Right ventricle myocardium inferior (tissue), 1 donor: Measurements from ENCODE around the gene EDN1. TPM values are rescaled to one million over a fixed set of nuclear protein-coding genes. Genes with fewer than 3 reads are reported as not detected.

ENCODE experiments used
- ATAC-seq: fragments of 200-7000 bp; cut with Tn5 transposase; one replicate; pipeline ENCODE4 v1.9.1; 2020; ENCODE audit warnings: mild to moderate bottlenecking, moderate library complexity
- DNase-seq: peaks from one replicate; pipeline ENCODE4 v3.0.0; 2021; ENCODE audit errors: missing footprints
- intact Hi-C: fragments of 100-400 bp; cut with DNase I; formaldehyde crosslinking; loops from one replicate; pipeline ENCODE4 v1.11.0; 2022
- total RNA-seq: library from RNA; stranded (reverse); fragmentation: NEBNext Ultra II Directional; extraction: Animal tissue kit (Norgen Biotek cat#: 25700); gene quantifications from one replicate; pipeline ENCODE4 v1.2.1, GENCODE V29; 2021
- donor health status: DM: no; HTN: yes; CAD: no; lungs with severe emphysema.

EDN1 gene
- total RNA-seq, 1 donor from 2014 or later: 2.9 TPM

DNA sequence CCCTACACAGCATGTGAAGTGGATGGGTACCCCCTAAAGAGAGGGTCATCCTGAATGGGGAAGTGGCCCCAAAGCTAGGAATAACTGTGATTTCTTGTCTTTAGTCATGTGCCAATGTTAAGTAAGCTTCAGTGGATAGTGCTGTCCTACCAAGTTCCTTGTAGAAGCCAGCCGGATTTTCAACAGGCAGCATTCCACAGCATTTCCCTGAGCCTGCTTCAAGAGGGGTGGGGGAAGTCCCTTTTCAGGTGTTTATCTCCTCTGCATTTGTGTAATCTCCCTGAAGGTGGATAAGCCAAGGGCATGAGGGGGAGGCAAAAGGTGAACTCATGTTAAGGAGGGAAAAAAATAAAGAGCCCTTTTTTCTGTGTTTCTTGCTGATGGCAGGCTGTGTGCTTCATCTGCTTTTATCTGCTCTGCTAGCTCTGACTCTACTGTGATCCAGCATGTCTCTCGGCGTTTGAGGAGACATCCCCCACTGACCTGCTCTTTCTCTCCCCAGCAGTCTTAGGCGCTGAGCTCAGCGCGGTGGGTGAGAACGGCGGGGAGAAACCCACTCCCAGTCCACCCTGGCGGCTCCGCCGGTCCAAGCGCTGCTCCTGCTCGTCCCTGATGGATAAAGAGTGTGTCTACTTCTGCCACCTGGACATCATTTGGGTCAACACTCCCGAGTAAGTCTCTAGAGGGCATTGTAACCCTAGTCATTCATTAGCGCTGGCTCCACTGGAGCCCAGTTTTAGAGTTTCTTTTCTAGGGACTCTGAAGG, 1.9 kb downstream of the EDN1 start:
- intact Hi-C loops: loop anchor here (1.0 kb wide), 1 partner anchor 314 kb away; no protein-coding TSS in a partner anchor
- DNase-seq (no peak), ATAC-seq (no peak)

DNA sequence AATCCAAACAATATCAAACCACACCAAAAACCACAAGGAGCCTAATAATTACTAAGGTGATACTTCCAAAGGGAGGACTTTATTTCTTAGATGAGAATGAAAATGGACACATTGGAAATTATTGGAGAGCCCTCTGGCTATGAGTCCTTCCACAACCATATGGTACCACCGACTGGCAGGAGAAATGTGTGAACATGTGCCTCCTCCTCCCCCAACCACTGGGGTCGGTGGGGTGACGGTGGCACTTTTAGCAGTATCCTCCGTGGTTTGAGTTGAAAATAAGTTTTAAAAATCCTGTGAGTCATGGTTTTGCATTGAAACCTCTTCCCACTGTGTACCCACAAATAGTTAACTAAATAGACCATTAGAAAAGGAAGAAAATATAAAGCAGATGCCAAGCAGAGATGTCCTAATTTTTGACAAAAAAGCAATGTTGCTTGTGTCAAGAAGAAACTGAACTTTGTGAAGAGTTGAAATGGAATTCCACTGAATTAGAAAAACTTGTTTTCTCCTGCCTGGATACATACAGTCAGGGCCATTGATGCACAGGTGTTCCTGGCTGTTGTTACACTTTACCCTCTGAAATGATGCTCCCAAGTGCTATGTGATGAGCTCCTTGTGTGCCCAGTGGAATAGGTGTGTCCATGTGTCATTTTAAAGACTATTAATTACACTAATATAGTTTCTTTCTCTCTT, 3.2 kb downstream of the EDN1 start:
- intact Hi-C loops: no loop called here
- ATAC-seq (no peak), DNase-seq (no peak)

DNA sequence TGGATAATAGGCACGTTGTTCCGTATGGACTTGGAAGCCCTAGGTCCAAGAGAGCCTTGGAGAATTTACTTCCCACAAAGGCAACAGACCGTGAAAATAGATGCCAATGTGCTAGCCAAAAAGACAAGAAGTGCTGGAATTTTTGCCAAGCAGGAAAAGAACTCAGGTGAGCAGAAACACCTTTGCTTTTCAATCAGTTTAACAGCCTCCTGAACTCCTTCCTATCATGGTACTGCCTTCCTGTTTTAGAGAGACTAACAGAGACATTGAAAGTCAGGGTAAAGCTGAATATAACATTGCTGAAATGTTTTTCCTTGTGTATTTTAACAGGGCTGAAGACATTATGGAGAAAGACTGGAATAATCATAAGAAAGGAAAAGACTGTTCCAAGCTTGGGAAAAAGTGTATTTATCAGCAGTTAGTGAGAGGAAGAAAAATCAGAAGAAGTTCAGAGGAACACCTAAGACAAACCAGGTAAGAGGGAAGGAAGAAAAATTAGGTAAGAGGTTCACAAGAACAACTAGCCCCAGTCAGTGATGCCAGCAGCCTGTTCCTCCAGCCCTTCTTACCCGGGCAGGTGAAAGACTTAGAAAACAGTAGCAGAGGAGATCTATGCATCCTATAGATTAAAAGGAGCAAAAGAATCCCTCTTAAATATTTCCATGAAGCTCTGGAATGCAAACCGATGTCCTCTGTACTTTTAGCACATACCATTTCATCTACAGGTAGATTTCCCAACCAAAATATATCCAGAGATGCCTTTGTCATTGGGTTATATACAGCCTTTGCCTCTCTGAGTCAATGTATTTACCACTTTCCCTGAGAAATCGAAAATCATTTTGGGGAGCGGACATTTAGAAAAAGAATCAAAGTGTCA, 4.0 kb downstream of the EDN1 start:
- ATAC-seq: no peak
- DNase-seq: no peak
- intact Hi-C loops: no loop called here

- intact Hi-C loops: no loop called here
- DNase-seq (no peak), ATAC-seq (no peak)
Observed at GRCh38 chr6:12294851-12295536, 4.8 kb downstream of the EDN1 start.

DNA sequence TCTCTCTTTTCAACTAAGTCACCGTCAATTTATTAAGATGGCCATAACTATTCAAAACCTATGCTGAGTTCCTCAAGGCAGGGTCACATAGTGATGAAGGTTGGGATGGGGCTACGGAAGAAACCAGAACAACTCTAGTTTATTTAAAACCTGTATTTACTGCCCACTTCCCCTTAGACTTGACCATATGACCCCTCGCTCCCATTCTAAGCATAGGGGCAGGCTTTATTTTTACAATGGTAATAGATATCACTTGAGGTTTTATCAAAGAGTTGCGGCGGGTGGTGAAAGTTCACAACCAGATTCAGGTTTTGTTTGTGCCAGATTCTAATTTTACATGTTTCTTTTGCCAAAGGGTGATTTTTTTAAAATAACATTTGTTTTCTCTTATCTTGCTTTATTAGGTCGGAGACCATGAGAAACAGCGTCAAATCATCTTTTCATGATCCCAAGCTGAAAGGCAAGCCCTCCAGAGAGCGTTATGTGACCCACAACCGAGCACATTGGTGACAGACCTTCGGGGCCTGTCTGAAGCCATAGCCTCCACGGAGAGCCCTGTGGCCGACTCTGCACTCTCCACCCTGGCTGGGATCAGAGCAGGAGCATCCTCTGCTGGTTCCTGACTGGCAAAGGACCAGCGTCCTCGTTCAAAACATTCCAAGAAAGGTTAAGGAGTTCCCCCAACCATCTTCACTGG, 5.5 kb downstream of the EDN1 start:
- intact Hi-C loops: no loop called here
- ATAC-seq: no peak

GRCh38 chr6:12296255-12296573, 6.1 kb downstream of the EDN1 start:
- ATAC-seq (no peak), DNase-seq (no peak)
- intact Hi-C loops: no loop called here

More for the DNA sequence above, 5.5 kb downstream of the EDN1 start:
- no peak for DNase-seq

GRCh38 chr6:12296604-12297003, 6.4 kb downstream of the EDN1 start:
- no peak for ATAC-seq
- intact Hi-C loops: no loop called here
- DNase-seq: no peak

GRCh38 chr6:12297363-12298016, 7.3 kb downstream of the EDN1 start:
- DNase-seq: no peak
- no peak for ATAC-seq
- intact Hi-C loops: no loop called here

DNA sequence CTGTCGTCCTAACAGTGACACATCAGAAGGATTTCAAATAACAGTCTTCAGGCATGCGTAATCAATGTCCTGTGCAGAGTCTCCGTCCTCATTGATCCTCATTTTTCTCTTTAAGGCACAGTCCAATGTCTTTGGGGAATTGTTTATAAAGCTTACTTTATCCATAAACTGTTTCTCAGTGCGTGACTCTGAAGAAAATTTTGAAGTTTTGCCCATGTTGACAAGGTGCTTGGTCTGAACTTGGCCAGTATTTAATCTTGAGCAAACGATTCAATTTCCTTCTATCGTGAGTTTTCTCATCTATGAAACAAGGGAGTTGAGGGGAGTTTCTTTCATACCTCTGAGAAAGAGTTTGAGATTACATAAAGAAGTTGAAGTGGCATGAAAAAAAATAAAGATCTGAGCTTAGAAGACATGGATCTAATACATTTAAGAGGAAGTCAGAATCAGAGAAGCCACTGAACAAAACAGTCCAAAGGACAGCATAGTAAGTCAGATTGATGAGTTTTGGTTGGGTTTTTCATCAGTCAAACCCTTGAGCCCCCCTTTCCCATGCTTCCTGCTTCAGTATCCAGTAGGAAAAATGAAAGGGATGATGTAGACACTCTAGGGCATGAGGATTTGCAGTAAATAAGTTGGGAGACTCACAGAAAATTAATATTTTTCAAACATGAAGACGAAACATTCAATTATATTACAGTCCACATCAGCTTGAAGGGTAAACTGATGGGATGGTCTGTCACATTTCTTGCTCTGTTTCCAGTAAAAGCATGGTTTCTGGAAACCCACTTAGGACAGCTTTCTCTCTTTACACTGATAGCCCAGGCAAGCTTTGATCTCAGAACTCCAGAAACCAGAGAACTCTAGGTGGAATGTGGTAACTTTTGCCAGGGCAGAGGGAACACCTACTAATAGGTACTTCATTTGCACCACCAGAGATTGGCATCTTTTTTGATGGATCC, 8.1 kb downstream of the EDN1 start:
- intact Hi-C loops: no loop called here
- ATAC-seq: no peak

GRCh38 chr6:12298995-12299394, 8.8 kb downstream of the EDN1 start:
- intact Hi-C loops: no loop called here
- ATAC-seq (no peak), DNase-seq (no peak)

More for the DNA sequence above, 8.1 kb downstream of the EDN1 start:
- DNase-seq: no peak

GRCh38 chr6:12301018-12301417, 10.9 kb downstream of the EDN1 start:
- DNase-seq: no peak
- intact Hi-C loops: no loop called here
- ATAC-seq: no peak

DNA sequence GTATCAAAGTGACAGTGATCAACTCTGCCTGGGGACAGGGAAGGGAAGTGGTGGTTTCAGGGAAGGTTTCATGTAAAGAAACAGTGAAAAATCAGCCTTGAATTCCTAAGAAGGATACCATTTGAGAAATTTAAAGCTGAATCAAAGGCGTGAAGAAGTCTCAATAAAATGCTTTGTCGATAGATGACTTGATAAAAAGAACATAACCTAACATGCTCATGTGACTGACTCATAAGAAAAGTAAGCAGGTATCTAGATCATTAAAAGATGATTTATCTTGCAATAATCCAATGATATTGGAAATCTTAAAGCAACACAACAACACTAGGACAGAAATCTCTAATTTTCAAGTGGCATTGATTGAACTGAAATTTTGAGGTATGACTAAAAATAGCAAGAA, 14.3 kb downstream of the EDN1 start:
- intact Hi-C loops: no loop called here
- ATAC-seq (no peak), DNase-seq (no peak)

DNA sequence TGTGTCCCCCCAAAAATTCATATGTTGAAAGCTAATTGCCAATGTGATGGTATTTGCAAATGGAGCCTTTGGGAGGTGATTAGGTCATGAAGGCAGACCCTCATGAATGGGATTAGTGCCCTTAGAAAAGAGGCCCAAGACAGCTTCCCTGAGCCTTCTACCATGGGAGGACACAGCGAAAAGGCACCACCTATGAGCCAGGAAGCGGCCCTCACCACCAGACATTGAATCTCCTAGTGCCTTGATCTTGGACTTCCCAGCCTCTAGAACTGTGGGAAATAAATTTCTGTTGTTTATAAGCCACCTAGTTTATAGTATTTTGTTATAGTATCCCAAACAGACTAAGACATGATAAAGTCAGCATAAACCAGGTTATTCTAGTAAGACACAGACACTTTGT, 18.9 kb downstream of the EDN1 start:
- DNase-seq (no peak), ATAC-seq (no peak)
- intact Hi-C loops: loop anchor here (5.0 kb wide), 1 partner anchor 98 kb away; no protein-coding TSS in a partner anchor

- no peak for ATAC-seq
- no peak for DNase-seq
- intact Hi-C loops: no loop called here
Observed at GRCh38 chr6:12311106-12311505, 20.9 kb downstream of the EDN1 start.

GRCh38 chr6:12312736-12313135, 22.6 kb downstream of the EDN1 start:
- intact Hi-C loops: no loop called here
- ATAC-seq: no peak
- no peak for DNase-seq

DNA sequence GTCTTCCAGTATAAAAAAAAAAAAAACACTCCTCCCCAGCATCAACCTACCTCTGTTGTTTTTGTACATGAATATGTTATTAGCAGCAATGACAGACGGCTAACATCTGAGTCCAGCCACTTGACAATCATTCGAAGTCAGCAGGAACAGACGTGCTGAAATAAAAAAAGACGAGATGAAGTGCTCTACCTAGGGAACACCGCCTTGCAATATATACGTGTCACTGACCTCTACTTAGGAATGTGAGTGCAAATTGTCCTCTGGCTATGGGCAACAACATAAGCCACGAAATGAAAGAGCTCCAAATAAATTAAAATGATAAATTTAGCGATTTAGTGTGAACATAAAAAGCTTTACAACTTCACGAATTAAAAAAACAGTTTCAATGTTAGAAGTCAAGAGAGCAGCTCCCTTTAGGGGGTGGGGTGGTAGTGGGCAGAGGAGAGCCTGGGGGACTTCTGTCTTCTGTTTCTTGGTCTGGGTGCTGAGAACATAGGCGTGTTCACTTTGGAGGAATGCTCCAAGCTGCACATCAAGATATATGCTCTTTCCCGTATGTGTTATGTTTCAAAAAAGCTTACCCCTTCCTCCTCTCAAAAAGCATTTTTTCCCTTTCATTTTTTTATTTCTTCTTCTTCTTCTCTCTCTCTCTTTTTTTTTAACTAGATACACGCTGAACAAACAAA, 23.3 kb downstream of the EDN1 start:
- intact Hi-C loops: no loop called here

More for the DNA sequence above, 23.3 kb downstream of the EDN1 start:
- DNase-seq (no peak), ATAC-seq (no peak)
